Activated T-helper 1 cell treated with anti-CD3 and anti-CD28 coated beads, Interleukin-2, amount 50 U/mL, for 16 hours (primary cell): ENCODE measurements around the gene RNASEH2B.
A peak's percentile ranks its signal among the peaks of the same experiment; 100 is the strongest.

Experiments
- DNase-seq, 2 donors: peaks; one replicate each; pipeline ENCODE4 v3.0.0-alpha.2; 2020; ENCODE audit warnings: low read depth in 1 of 2, low spot score in 1 of 2

RNASEH2B gene

GRCh38 chr13:50907781-50908180 is 1.8 kb upstream of the RNASEH2B start:
- DNase-seq, result no peak

DNA sequence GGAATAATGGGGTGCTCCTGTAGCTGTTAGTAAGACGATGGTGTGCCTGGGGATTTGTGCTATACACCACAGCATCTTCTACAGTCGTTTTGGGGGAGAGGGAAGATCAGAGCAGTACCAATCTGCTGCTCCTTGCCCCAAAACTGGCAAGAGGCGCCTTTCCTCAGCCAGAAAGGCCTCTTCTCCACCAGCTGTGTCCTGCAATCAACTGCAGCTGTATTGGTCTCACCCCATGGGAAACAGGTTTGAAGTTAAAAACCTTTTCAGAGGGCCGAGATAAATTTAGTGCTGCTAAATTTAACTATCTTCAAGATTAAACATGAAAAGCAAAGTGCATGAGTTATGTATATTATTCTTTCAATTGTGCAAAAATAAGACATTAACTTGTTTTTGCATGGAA is 1.2 kb upstream of the RNASEH2B start:
- no peak for DNase-seq

DNA sequence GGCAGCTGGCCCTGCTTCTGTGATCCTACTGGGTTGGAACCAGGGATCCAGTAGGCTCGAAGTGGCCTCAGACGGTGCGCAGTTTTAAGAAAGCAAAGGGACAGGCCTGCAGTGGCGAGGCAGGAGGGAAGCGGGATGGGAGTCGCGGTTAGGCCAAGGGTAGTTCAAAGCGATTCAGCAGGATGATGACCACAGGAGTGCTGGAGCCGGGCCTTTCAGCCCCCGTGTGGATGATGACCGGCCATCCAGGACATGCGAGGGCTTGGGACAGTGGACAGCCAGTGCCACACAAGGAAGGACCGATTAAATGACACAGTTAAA is 854 bp downstream of the RNASEH2B start:
- DNase-seq, result no peak

- DNase-seq, result no peak
Observed at GRCh38 chr13:50911081-50911631, 1.6 kb downstream of the RNASEH2B start.

- DNase-seq, result peak; percentile 74 to 84
Observed at GRCh38 chr13:50911937-50912795, 2.6 kb downstream of the RNASEH2B start.

DNA sequence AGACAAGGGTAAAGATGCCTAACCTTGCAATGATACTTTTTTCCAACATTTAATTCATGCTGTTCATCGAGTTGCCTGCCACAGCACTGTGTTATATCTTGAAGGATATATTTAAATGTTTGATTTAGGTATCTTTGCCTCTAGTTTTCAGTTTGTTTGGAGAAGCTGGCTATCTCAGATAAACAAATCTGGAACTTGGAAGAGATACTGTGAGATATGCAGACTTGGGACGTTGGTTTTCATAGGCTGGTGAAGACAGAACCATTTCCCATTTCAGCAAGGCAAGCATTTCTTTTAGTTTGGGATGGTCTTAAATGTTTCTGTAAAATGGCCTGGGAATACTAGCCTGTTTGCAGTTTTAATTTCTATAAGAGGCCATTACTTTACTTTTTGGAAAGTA is 3.3 kb downstream of the RNASEH2B start:
- DNase-seq, result no peak

DNA sequence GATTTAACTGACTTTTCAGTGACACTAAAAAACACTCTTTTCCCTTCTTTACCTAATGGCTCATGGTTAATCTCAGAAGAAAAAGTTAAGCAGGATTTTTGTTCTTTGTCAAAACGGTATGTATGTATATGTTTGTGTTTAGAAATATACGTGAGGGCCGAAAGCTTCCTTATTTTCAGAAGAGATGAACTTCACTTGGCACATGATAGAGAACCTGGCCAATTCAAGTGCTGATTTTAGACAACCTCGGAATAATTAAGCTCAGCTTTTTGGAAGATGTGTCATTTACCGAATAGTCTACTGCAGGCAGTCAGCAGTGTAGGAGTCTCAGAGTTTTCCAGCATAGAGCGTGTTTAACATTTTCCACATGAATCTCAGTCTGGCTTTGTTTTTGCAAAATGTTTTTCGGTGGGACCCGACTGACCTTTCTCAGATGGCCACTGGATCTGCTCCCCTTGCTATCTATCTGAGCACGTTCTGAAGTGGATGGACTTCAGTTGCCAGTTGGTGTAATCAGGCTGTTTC is 4.6 kb downstream of the RNASEH2B start:
- no peak for DNase-seq

DNA sequence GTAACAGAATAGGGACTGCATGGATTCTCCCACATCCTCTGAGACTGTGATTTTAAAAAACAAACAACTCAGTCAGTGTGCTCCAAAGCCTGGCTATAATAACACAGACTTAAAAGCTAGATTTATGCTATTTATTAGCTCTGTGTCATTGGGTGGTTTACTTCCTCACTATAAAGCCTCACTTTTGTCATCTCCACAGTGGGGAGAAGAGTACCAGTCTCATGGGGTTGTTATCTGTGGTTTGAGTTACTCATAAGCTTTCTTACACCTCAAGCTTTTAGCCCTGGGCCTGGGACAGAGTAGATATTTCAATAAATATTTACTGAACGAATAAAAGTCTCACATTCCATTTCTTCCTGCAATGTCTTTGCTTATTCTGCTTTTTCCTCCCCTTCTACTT is 5.3 kb downstream of the RNASEH2B start:
- DNase-seq, result no peak

DNA sequence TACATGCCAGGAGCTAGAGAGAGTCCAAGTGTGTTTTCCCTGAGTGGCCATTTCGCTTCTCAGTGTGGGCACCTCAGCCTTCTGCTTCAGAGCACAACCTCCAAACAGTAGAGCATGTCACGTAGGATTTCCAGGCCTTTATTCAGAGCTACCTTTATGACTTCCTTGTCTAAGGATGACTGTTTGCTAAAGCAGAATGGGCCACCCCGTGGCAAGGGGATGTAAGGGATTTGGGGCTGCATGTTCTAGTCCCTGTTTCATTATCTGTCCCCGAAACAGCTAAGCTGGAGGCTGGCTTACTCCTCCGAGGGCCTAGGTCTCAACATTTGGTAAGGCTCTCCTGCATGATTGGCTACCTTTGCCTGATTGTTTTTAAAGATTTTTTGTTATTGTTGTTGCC is 6.0 kb downstream of the RNASEH2B start:
- no peak for DNase-seq

GRCh38 chr13:50916701-50917184 is 7.2 kb downstream of the RNASEH2B start:
- DNase-seq, result no peak

DNA sequence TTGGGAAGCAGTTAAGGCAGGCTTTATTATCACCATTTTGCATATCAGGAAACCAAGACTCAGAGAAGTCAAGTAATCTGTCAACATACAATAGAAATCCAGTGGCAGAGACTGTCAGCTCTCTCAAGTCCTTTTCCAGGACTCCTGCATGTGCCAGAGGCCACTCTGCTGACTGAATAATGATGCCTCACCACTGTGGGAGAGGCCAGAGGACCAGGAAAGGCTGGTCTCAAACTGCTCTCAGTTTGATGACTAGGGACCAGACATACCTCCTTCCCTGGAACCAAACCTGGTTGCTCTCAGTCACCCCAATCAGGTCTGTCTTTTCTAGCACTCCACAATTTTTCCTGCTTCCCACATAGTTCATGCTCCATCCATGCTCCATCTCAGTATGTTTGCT is 8.0 kb downstream of the RNASEH2B start:
- no peak for DNase-seq

DNA sequence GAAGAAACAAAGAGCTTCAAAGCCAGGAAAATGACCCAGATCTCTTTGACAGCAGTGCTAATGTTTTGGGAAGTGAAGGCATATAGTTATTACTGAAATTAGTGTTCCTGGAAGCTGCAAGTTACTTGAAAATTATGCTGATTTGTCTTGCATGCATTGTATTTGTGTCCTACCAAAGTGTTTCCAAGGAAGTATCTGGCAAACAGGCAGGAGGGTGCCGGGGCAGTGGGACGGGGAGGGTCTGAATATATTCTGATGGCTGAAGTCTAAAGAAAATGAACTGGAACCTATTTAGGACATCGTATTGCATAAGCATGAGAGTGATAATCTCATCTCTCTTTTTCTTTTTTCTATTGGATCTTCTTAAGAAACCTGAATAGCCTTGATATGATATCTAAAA is 9.0 kb downstream of the RNASEH2B start:
- DNase-seq, result no peak

DNA sequence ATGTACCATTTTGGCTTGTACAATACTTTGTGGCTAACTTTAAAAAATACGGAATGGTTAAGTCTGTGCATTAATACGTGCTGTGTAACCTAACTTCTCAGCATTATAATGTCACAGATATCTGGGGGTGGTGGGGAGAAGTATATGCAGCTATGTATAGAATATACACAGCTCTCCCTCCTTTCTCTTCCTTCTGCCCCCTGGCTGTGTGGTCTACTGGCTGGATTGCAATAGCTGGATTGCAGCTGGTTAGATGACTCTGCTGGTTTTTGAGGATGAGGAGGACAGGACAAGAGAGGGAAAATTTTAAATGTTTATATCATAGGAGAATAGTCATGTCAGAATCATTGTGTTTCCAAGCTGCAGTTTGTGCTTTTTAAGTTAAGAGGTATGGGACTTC is 9.7 kb downstream of the RNASEH2B start:
- DNase-seq, result no peak

- no peak for DNase-seq
Observed at GRCh38 chr13:50921706-50922105, 12.1 kb downstream of the RNASEH2B start.

GRCh38 chr13:50923272-50923671 is 13.7 kb downstream of the RNASEH2B start:
- no peak for DNase-seq

GRCh38 chr13:50924025-50924424 is 14.4 kb downstream of the RNASEH2B start:
- no peak for DNase-seq

DNA sequence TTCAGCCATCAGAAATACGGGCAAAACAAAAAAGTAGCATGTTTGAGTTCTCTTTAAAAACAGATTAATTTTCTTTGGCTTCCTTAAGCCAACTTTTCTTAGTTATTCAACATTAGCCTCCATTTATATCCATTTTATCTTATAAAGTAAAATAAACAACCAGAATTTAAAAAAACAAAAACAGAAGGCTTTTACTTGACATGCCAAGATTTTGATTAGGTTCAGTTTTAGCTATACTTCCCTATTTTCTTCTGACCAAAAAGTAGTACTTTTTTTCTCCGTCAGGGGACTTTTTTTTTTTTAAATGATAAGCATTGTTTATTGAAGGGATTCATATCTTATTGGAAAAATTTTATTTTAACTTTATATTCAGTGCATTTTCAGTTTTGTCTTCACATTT is 18.1 kb downstream of the RNASEH2B start:
- no peak for DNase-seq

GRCh38 chr13:50928102-50928501 is 18.5 kb downstream of the RNASEH2B start:
- DNase-seq, result no peak

- no peak for DNase-seq
Observed at GRCh38 chr13:50928659-50929462, 19.3 kb downstream of the RNASEH2B start.

- DNase-seq, result no peak
Observed at GRCh38 chr13:50932091-50932490, 22.5 kb downstream of the RNASEH2B start.

DNA sequence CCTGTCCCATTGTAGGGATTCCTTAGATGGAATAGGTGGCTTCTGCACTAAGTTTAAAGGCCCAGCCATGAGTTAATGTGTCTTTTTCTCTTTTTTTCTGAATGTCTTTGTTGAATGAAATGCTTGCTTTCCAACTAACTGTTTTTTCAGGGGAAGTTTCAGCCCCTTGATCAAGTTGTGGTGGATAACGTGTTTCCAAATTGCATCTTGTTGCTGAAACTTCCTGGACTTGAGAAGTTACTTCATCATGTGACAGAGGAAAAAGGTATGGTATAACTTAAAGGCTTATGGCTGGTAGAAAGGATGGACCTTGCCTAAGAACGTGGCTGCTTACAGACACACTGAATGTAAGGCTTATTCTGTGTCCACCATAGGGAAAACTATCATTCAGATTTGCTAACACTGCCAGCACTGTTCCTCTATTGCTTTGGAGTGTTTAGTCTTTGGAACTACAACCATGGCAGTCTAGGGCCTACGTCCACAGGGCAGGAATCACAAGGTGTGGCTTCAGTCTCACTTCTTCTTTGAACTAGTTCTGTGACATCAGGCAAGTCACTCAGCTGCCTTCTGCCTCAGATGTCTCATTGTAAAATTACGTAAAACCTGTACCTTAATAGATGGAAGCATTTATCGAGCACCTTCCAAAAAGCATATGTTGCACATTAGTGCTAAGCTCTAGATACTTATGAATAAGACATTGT is 25.3 kb downstream of the RNASEH2B start:
- no peak for DNase-seq
